ENCODE results near the gene NHLRC1. TPM values are rescaled to one million over a fixed set of nuclear protein-coding genes. Genes with fewer than 3 reads are reported as not detected.

The NHLRC1 gene
- polyA plus RNA-seq, 1 of the 3 experiments (the other 2 are of a cell fraction), result 0.15 TPM

DNA sequence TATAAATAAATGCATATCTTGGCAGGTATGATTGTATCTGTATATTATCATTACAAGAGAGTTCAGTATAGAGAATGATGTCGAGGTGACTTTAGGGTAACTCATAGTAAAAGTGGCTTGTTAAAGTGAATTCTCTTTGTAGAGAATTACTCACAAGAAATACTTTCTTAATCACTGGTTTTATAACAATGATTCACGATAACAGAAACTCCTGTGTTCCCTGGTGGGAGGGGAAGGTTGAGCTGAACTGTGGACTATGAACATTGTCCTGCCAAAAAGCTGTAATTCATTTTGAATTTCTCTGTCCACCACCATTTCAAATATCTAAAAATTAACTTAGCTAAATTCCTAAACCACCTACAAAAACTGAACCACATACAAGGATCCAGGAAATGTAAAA lies 24.7 kb upstream of the NHLRC1 start:
- Histone ChIP-seq H3K36me3 (replicated peaks in 1 of 2; ENCODE audit: control insufficient read depth in 1 of 2, insufficient read depth in 2 of 2, low read length in 1 of 2) (peaks cover 12 to 13% of the 10 kb centered on the region in 2 experiments), H3K9me2 (no peaks in the 10 kb centered on the region), H4K20me1 (ENCODE audit: insufficient read depth) (no peaks in the 10 kb centered on the region), H3K27ac (ENCODE audit: low read depth in 2 of 2, low read length in 1 of 2) (peak overlapping the region in 1 of 2 experiments; percentile 59; a peak in 2 of 4 replicates), H3F3A (replicated peaks; ENCODE audit: insufficient read depth) (peaks cover 12% of the 10 kb centered on the region), H3K4me1 (ENCODE audit: control insufficient read depth in 1 of 2, insufficient read depth in 2 of 2, low read depth in 1 of 2, low read length in 1 of 2) (peaks cover 0 to 9% of the 10 kb centered on the region in 2 experiments; a peak in 1 of 4 replicates), H3K79me2 (ENCODE audit: insufficient read depth) (0 out of 2 replicates have a peak, but pooled peaks cover 3% of the 10 kb centered on the region), H3K27me3 (ENCODE audit: insufficient read depth) (no peaks in the 10 kb centered on the region), H2AFZ (ENCODE audit: low read depth) (no peak overlapping the region), H3K4me3 (ENCODE audit: low read depth in 2 of 2, low read length in 1 of 2) (no peak overlapping the region), H3K9me3 (no peaks in the 10 kb centered on the region), H3K4me2 (no peak overlapping the region), H3K9ac (peak overlapping the region; percentile 17; the same call in 1 of the 2 replicates)
- no peak for DNase-seq
- 0 out of 2 replicates have a peak, but pooled peaks have one; percentile 23 for TF ChIP-seq JUND (IDR thresholded peaks at IDR 0.05)
- TF ChIP-seq, protein P1, sequence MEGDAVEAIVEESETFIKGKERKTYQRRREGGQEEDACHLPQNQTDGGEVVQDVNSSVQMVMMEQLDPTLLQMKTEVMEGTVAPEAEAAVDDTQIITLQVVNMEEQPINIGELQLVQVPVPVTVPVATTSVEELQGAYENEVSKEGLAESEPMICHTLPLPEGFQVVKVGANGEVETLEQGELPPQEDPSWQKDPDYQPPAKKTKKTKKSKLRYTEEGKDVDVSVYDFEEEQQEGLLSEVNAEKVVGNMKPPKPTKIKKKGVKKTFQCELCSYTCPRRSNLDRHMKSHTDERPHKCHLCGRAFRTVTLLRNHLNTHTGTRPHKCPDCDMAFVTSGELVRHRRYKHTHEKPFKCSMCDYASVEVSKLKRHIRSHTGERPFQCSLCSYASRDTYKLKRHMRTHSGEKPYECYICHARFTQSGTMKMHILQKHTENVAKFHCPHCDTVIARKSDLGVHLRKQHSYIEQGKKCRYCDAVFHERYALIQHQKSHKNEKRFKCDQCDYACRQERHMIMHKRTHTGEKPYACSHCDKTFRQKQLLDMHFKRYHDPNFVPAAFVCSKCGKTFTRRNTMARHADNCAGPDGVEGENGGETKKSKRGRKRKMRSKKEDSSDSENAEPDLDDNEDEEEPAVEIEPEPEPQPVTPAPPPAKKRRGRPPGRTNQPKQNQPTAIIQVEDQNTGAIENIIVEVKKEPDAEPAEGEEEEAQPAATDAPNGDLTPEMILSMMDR (IDR thresholded peaks at IDR 0.05), result no peak
- TF ChIP-seq FOSL2 (IDR thresholded peaks at IDR 0.05; ENCODE audit: borderline replicate concordance, low read depth), result peak; percentile 41; the same call in 1 of the 2 replicates
- no peak for TF ChIP-seq FOXJ3 (CRISPR knock-in tag; IDR thresholded peaks at IDR 0.05)
- no peak for TF ChIP-seq TAF1 (IDR thresholded peaks at IDR 0.05; ENCODE audit: borderline replicate concordance, low read depth, low read length)
- no peak for TF ChIP-seq RAD21 (IDR thresholded peaks at IDR 0.05; ENCODE audit: low read length)
- 22% methylated on average over 2 of the region's 2 CpGs for WGBS (ENCODE audit: low lambda C conversion rate)
- ChIA-PET POLR2A (no interaction called here), CTCF (interaction anchor here (0.6 to 1.1 kb wide), 2 partner anchors 24 to 183 kb away, joined by 3 read pairs; no protein-coding TSS in a partner anchor)

DNA sequence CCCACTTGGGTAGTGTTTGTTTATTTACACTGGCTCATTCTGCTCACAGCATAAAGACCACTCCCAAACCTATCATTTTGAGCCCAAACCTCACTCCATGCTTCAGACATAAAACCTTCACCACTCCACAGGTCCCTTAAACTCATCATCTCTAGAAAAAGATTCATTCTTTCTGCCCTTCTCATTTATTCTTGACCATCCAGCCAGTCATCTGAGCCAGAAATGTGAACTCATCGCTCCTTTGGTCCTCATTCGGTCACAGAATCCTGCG lies 20.0 kb upstream of the NHLRC1 start:
- CTCF ChIA-PET, result no interaction called here
- Histone ChIP-seq H3K27ac (ENCODE audit: low read depth in 2 of 2, low read length in 1 of 2) (no peak overlapping the region), H3K9me2 (no peaks in the 10 kb centered on the region), H3K4me1 (ENCODE audit: control insufficient read depth in 1 of 2, insufficient read depth in 2 of 2, low read depth in 1 of 2, low read length in 1 of 2) (peaks cover 0 to 2% of the 10 kb centered on the region in 2 experiments; a peak in 1 of 4 replicates), H3K9ac (no peak overlapping the region), H3K4me3 (ENCODE audit: low read depth in 2 of 2, low read length in 1 of 2) (no peak overlapping the region), H3K79me2 (ENCODE audit: insufficient read depth) (no peaks in the 10 kb centered on the region), H3F3A (replicated peaks; ENCODE audit: insufficient read depth) (peaks cover 2% of the 10 kb centered on the region), H3K4me2 (no peak overlapping the region), H4K20me1 (ENCODE audit: insufficient read depth) (no peaks in the 10 kb centered on the region), H3K36me3 (replicated peaks in 1 of 2; ENCODE audit: control insufficient read depth in 1 of 2, insufficient read depth in 2 of 2, low read length in 1 of 2) (peaks cover 22 to 23% of the 10 kb centered on the region in 2 experiments), H3K9me3 (no peaks in the 10 kb centered on the region), H3K27me3 (ENCODE audit: insufficient read depth) (no peaks in the 10 kb centered on the region), H2AFZ (ENCODE audit: low read depth) (no peak overlapping the region)
- POLR2A ChIA-PET, result no interaction called here
- no peak for DNase-seq
- no peak for TF ChIP-seq YY1 (IDR thresholded peaks at IDR 0.05; ENCODE audit: low read depth)
- TF ChIP-seq SIN3A (IDR thresholded peaks at IDR 0.05; ENCODE audit: borderline replicate concordance, low read depth, low read length), result no peak
- TF ChIP-seq EZH2phosphoT487 (IDR thresholded peaks at IDR 0.05; ENCODE audit: borderline replicate concordance, low read depth), result no peak
- no peak for TF ChIP-seq MEF2A (IDR thresholded peaks at IDR 0.05; ENCODE audit: borderline replicate concordance, low read depth)
- no peak for TF ChIP-seq EP300 (IDR thresholded peaks at IDR 0.05; ENCODE audit: borderline replicate concordance in 1 of 2, low read depth in 1 of 2, low read length in 1 of 2)
- no peak for TF ChIP-seq CHD2 (IDR thresholded peaks at IDR 0.05; ENCODE audit: low read length, partially characterized antibody)
- TF ChIP-seq TAF1 (IDR thresholded peaks at IDR 0.05; ENCODE audit: borderline replicate concordance, low read depth, low read length), result no peak
- 98% methylated on average over 3 of the region's 3 CpGs for WGBS (ENCODE audit: low lambda C conversion rate)

Measured in SK-N-SH (cell line).